AG10803 (cell line): ENCODE results near the gene ALPK3.

Experiments
- DNase-seq: peaks from one replicate; pipeline ENCODE4 v3.0.0; 2010; ENCODE audit warnings: low read depth
- H3K4me3 ChIP-seq: 2 replicates; pipeline ENCODE4 v1.5.1; 2011; ENCODE audit warnings: mild to moderate bottlenecking, low read length, control low read depth
- TF ChIP-seq, protein P1 (sequence below): conservative IDR thresholded peaks from 2 replicates; pipeline ENCODE4 v1.5.1; 2011; ENCODE audit warnings: mild to moderate bottlenecking, low read length, control low read depth, inconsistent platforms

ALPK3 gene

DNA sequence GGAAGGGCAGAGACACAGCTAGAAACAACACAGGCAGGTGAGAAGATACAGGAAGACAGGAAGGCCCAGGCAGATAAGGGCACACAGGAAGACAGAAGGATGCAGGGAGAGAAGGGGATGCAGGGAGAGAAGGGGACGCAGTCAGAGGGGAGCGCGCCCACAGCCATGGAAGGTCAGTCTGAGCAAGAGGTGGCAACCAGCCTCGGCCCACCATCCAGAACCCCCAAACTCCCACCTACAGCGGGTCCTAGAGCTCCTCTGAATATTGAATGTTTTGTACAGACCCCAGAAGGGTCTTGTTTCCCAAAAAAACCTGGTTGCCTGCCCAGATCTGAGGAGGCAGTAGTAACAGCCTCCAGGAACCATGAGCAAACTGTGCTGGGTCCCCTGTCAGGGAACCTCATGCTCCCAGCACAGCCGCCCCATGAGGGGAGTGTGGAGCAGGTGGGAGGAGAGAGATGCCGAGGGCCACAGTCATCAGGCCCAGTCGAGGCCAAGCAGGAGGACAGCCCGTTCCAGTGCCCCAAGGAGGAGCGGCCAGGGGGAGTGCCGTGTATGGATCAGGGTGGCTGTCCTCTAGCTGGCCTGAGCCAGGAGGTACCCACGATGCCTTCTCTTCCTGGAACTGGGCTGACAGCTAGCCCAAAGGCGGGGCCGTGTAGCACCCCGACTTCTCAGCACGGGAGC, 39.7 kb downstream of the ALPK3 start:
- DNase-seq: no peak
- TF ChIP-seq, protein P1, sequence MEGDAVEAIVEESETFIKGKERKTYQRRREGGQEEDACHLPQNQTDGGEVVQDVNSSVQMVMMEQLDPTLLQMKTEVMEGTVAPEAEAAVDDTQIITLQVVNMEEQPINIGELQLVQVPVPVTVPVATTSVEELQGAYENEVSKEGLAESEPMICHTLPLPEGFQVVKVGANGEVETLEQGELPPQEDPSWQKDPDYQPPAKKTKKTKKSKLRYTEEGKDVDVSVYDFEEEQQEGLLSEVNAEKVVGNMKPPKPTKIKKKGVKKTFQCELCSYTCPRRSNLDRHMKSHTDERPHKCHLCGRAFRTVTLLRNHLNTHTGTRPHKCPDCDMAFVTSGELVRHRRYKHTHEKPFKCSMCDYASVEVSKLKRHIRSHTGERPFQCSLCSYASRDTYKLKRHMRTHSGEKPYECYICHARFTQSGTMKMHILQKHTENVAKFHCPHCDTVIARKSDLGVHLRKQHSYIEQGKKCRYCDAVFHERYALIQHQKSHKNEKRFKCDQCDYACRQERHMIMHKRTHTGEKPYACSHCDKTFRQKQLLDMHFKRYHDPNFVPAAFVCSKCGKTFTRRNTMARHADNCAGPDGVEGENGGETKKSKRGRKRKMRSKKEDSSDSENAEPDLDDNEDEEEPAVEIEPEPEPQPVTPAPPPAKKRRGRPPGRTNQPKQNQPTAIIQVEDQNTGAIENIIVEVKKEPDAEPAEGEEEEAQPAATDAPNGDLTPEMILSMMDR: no peak

DNA sequence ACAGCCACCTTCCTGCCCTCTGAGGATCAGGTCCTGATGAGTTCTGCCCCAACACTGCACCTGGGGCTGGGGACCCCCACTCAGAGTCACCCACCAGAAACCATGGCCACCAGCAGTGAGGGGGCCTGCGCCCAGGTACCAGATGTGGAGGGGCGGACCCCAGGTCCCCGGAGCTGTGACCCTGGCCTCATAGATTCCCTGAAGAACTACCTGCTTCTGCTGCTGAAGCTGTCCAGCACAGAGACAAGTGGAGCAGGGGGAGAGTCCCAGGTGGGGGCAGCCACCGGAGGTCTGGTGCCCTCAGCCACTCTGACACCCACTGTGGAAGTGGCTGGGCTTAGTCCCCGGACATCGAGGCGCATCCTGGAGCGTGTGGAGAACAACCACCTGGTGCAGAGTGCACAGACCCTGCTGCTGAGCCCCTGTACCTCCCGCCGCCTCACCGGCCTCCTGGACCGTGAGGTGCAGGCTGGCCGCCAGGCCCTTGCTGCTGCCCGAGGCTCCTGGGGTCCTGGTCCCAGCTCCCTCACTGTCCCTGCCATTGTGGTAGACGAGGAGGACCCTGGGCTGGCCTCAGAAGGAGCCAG, 40.4 kb downstream of the ALPK3 start:
- no peak for DNase-seq
- H3K4me3 ChIP-seq: no peak overlapping the region
- TF ChIP-seq, protein P1: no peak

More for the DNA sequence above, 39.7 kb downstream of the ALPK3 start:
- no peak overlapping the region for H3K4me3 ChIP-seq

DNA sequence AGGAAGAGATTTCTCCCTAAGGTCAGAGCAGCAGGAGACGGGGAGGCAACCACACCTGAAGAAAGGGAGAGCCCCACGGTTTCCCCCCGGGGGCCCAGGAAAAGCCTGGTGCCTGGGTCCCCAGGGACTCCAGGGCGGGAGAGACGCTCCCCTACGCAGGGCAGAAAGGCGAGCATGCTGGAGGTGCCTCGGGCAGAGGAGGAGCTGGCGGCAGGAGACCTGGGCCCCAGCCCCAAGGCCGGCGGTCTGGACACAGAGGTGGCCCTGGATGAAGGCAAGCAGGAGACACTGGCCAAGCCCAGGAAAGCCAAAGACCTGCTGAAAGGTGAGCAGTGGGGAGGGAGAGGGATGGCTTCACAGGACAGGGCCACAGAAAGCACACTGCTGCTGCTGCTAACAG, 41.1 kb downstream of the ALPK3 start:
- no peak overlapping the region for H3K4me3 ChIP-seq
- TF ChIP-seq, protein P1: no peak
- DNase-seq: no peak

DNA sequence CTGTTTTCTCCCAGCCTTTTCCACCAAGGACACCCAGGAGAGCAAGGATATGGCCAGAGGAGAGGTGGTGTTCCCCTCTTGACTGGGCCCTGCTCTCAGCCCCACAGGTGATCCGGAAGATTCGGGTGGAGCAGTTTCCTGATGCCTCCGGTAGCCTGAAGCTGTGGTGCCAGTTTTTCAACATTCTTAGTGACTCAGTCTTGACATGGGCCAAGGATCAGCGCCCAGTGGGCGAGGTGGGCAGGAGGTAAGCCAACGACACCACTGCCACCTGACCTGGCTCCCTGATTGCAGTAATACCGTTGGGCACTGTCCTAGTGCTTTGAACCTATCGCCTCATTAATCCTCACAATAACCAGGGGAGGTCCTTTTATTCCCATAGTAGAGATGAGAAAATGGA, 42.0 kb downstream of the ALPK3 start:
- H3K4me3 ChIP-seq: no peak overlapping the region
- TF ChIP-seq, protein P1: no peak
- no peak for DNase-seq

DNA sequence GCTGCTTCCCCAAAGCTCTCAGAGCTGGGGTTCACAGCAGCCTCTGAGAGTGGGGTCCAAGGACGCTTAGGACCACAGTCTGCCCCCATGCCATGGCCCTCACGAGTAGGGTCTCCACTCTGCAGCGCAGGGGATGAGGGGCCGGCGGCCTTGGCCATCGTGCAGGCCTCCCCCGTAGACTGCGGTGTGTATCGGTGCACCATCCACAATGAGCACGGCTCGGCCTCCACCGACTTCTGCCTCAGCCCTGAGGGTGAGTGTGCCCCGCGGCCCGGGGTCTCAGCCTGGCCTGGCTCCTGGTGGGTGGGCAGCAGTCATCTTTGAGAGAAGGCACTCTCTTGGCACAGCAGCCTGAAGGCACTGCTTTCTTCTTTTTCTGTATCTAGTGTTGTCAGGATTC, 42.5 kb downstream of the ALPK3 start:
- no peak overlapping the region for H3K4me3 ChIP-seq
- no peak for DNase-seq
- TF ChIP-seq, protein P1: no peak

DNA sequence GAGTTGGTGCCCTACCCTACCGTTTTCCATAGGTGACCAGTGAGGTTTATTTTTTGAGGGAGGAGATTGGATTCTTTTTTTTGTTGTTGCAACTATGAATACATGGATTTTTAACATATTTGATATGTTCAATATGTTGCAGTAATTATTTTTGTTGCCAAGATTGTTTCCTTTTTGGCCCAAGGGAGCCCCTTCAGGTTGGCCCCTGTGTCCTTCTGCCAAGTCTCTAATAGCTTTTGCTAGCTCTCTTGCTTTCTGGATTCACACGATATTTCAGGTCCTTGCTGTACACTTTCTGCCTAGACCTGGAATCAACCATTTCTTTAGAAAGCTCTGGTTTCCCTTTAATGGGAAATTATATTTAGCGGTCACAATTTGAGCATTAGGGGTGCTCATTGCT, 44.6 kb downstream of the ALPK3 start:
- no peak overlapping the region for H3K4me3 ChIP-seq
- TF ChIP-seq, protein P1: no peak
- no peak for DNase-seq
